Prostate gland (tissue), 2 donors: ENCODE results near the gene TTLL10. TPM values are rescaled to one million over a fixed set of nuclear protein-coding genes. Genes with fewer than 3 reads are reported as not detected.
A peak's percentile ranks its signal among the peaks of the same experiment; 100 is the strongest.

ENCODE experiments used
- DNase-seq: peaks from one replicate; pipeline ENCODE4 v3.0.0-alpha.2; 2019; ENCODE audit warnings: low spot score
- H3K27ac ChIP-seq, 2 donors: fragments of 200-600 bp; sonication (generic); 2 replicates each; pipeline ENCODE4 v1.5.1; 2017 to 2019
- H3K27me3 ChIP-seq: fragments of 200-600 bp; sonication (generic); replicated peaks from 2 replicates; pipeline ENCODE4 v1.5.1; 2019; ENCODE audit not compliant: insufficient read depth
- H3K36me3 ChIP-seq, 2 donors: fragments of 200-600 bp; sonication (generic); 1 replicate in 1 of 2; 2 replicates in 1 of 2; pipeline versions ENCODE4 v1.5.1 to v1.8.1; 2017 to 2019
- H3K4me1 ChIP-seq: fragments of 200-600 bp; sonication (generic); replicated peaks from 2 replicates; pipeline ENCODE4 v1.5.1; 2019
- H3K4me3 ChIP-seq, 2 donors: fragments of 200-600 bp; sonication (generic); 2 replicates each; pipeline ENCODE4 v1.5.1; 2017 to 2019
- H3K9me3 ChIP-seq: fragments of 200-600 bp; sonication (generic); 2 replicates; pipeline ENCODE4 v1.5.1; 2017
- CTCF ChIP-seq, 4 experiments: fragments of 200-600 bp in 2 of 4; fragments of 450-650 bp in 2 of 4; sonication (generic) in 2 of 4; IDR thresholded peaks; 1 replicate in 3 of 4; 2 replicates in 1 of 4; pipeline ENCODE4 v1.5.1; 2016 to 2019; ENCODE audit warnings: antibody characterized with exemption in 4 of 4, mild to moderate bottlenecking in 2 of 4, moderate library complexity in 2 of 4
- POLR2A ChIP-seq: fragments of 450-650 bp; IDR thresholded peaks from one replicate; pipeline ENCODE4 v1.6.1; 2016; ENCODE audit warnings: antibody characterized with exemption, mild to moderate bottlenecking
- POLR2AphosphoS5 ChIP-seq: sonication (generic); formaldehyde crosslinking; IDR thresholded peaks from one replicate; pipeline ENCODE4 v1.6.1; 2017; ENCODE audit warnings: antibody characterized with exemption
- WGBS: methylation state at CpG from one replicate; pipeline ENCODE4 v1.1.5; 2018; 5-methylcytosine and 5-hydroxymethylcytosine counted together
- intact Hi-C: fragments of 100-400 bp; cut with DNase I; formaldehyde crosslinking; loops from one replicate; pipeline ENCODE4 v1.14.2; 2022
- total RNA-seq, 2 donors: library from RNA; depleted of rRNA; stranded (reverse); fragments of >200 nt; gene quantifications; one replicate each; pipeline ENCODE4 v1.1.0, GENCODE V29; 2016

The TTLL10 gene
- total RNA-seq, 2 donors from 2014 or later, result 0.77 to 7.3 TPM

GRCh38 chr1:1211541-1212441 is 38.1 kb downstream of the TTLL10 start:
- peak overlapping the region in 1 of 2 donors; percentile 16 for H3K4me3 ChIP-seq
- no peaks in the 10 kb centered on the region for H3K4me1 ChIP-seq
- H3K27ac ChIP-seq, result no peak overlapping the region
- no peak for TF ChIP-seq POLR2AphosphoS5
- no peak for TF ChIP-seq POLR2A
- TF ChIP-seq CTCF (IDR thresholded peaks at IDR 0.05), result no peak
- intact Hi-C loops, result no loop called here
- no peak for DNase-seq
- H3K36me3 ChIP-seq, result peaks cover 0 to under 1% of the 10 kb centered on the region in 2 donors
- no peaks in the 10 kb centered on the region for H3K9me3 ChIP-seq
- no peaks in the 10 kb centered on the region for H3K27me3 ChIP-seq
- 91% methylated on average over 27 of the region's 28 CpGs for WGBS

GRCh38 chr1:1212780-1213344 is 39.2 kb downstream of the TTLL10 start:
- no peaks in the 10 kb centered on the region for H3K4me1 ChIP-seq
- no peak for TF ChIP-seq POLR2A
- no peak for TF ChIP-seq POLR2AphosphoS5
- no peak for TF ChIP-seq CTCF (IDR thresholded peaks at IDR 0.05)
- peak overlapping the region; percentile 12 to 16 for H3K4me3 ChIP-seq
- 51% methylated on average over 11 of the region's 24 CpGs for WGBS
- H3K36me3 ChIP-seq, result peaks cover 0 to 10% of the 10 kb centered on the region in 2 donors
- H3K27me3 ChIP-seq, result no peaks in the 10 kb centered on the region
- H3K9me3 ChIP-seq, result no peaks in the 10 kb centered on the region
- no peak overlapping the region for H3K27ac ChIP-seq
- intact Hi-C loops, result no loop called here
- DNase-seq, result no peak

GRCh38 chr1:1213345-1214265 is 39.9 kb downstream of the TTLL10 start, which contains the start of gene TNFRSF4:
TNFRSF4 (minus strand) TSS chr1:1214153; CDS start chr1:1214127, 26 bp downstream.
- no peak for TF ChIP-seq POLR2AphosphoS5
- TF ChIP-seq CTCF (IDR thresholded peaks at IDR 0.05), result no peak
- no peak for TF ChIP-seq POLR2A
- H3K9me3 ChIP-seq, result no peaks in the 10 kb centered on the region
- DNase-seq, result no peak
- WGBS, result 61% methylated on average over 55 of the region's 56 CpGs
- H3K4me1 ChIP-seq, result no peaks in the 10 kb centered on the region
- no peaks in the 10 kb centered on the region for H3K27me3 ChIP-seq
- H3K36me3 ChIP-seq, result peaks cover 0 to 10% of the 10 kb centered on the region in 2 donors
- no peak within 1 kb of the TSS for H3K27ac ChIP-seq
- H3K4me3 ChIP-seq, result no peak within 1 kb of the TSS
- intact Hi-C loops, result no loop called here

- DNase-seq, result no peak
- no peaks in the 10 kb centered on the region for H3K9me3 ChIP-seq
- no peak overlapping the region for H3K27ac ChIP-seq
- peaks cover 0 to 10% of the 10 kb centered on the region in 2 donors for H3K36me3 ChIP-seq
- 47% methylated on average over 11 of the region's 11 CpGs for WGBS
- no peaks in the 10 kb centered on the region for H3K27me3 ChIP-seq
- H3K4me3 ChIP-seq, result no peak overlapping the region
- intact Hi-C loops, result no loop called here
- no peak for TF ChIP-seq POLR2AphosphoS5
- no peak for TF ChIP-seq POLR2A
- no peaks in the 10 kb centered on the region for H3K4me1 ChIP-seq
These were observed 41.5 kb downstream of the TTLL10 start for GRCh38 chr1:1215080-1215676.
